NCI-H128 (cell line): ENCODE data around the gene AMIGO3.
"Not testable (repeated sequence)": the region's sequence is repeated elsewhere in the genome, so short reads cannot be mapped to it uniquely, and the experiment has no call there.

Experiments
- DNase-seq: peaks from one replicate; lab custom pipeline; 2025; ENCODE audit not compliant: unreplicated experiment; lab: John Stamatoyannopoulos, UW

AMIGO3 gene

GRCh38 chr3:49719214-49719884 is at the start of gene AMIGO3:
AMIGO3 (minus strand) TSS chr3:49719684; CDS start chr3:49719465, 219 bp downstream.
- peak; percentile 73 for DNase-seq

GRCh38 chr3:49763981-49764380 is 44.5 kb upstream of the AMIGO3 start:
- no peak for DNase-seq

GRCh38 chr3:49761661-49762060 is 42.2 kb upstream of the AMIGO3 start:
- DNase-seq = no peak

- no peak for DNase-seq
Measured at GRCh38 chr3:49759226-49759625, 39.7 kb upstream of the AMIGO3 start.

- DNase-seq = no peak
Measured at GRCh38 chr3:49757197-49757596, 37.7 kb upstream of the AMIGO3 start.

GRCh38 chr3:49756036-49756435 is 36.6 kb upstream of the AMIGO3 start:
- DNase-seq = no peak

- DNase-seq = no peak
Measured at GRCh38 chr3:49754536-49754935, 35.1 kb upstream of the AMIGO3 start.

- DNase-seq = no peak
Measured at GRCh38 chr3:49751501-49751900, 32.0 kb upstream of the AMIGO3 start.

GRCh38 chr3:49750056-49750455 is 30.6 kb upstream of the AMIGO3 start:
- DNase-seq = no peak

- DNase-seq = not testable (repeated sequence)
Measured at GRCh38 chr3:49748874-49749273, 29.4 kb upstream of the AMIGO3 start.

- DNase-seq = no peak
Measured at GRCh38 chr3:49747792-49748480, 28.5 kb upstream of the AMIGO3 start.

GRCh38 chr3:49745986-49746385 is 26.5 kb upstream of the AMIGO3 start:
- no peak for DNase-seq

- DNase-seq = no peak
Measured at GRCh38 chr3:49740427-49740826, 20.9 kb upstream of the AMIGO3 start.

- DNase-seq = no peak
Measured at GRCh38 chr3:49738067-49738713, 18.7 kb upstream of the AMIGO3 start.

GRCh38 chr3:49734752-49735151 is 15.3 kb upstream of the AMIGO3 start:
- DNase-seq = no peak

- DNase-seq = no peak
Measured at GRCh38 chr3:49733551-49733950, 14.1 kb upstream of the AMIGO3 start.

- no peak for DNase-seq
Measured at GRCh38 chr3:49732597-49732996, 13.1 kb upstream of the AMIGO3 start.

- no peak for DNase-seq
Measured at GRCh38 chr3:49729966-49730609, 10.6 kb upstream of the AMIGO3 start.

GRCh38 chr3:49727924-49728361 is 8.5 kb upstream of the AMIGO3 start:
- no peak for DNase-seq

GRCh38 chr3:49727154-49727923 is 7.9 kb upstream of the AMIGO3 start:
- no peak for DNase-seq
